GM13976 (cell line): Measurements from ENCODE around the gene GAB3.
A peak's percentile ranks its signal among the peaks of the same experiment; 100 is the strongest.

Source experiments
- DNase-seq: peaks from one replicate; pipeline ENCODE4 v3.0.0; 2012; ENCODE audit warnings: low spot score
- in situ Hi-C: fragments of 300-500 bp; cut with MboI; formaldehyde crosslinking; loops from one replicate; pipeline ENCODE4 v1.12.0; 2022; ENCODE audit warnings: low sequenced_read_pairs, mixed read lengths, inconsistent platforms; ENCODE audit not compliant: unreplicated experiment
- TF ChIP-seq, protein P1 (sequence below): IDR thresholded peaks from 2 replicates; pipeline ENCODE4 v1.5.1; 2012; ENCODE audit warnings: borderline replicate concordance, mild to moderate bottlenecking; ENCODE audit not compliant: insufficient read depth; ENCODE audit errors: extremely low read depth, missing control alignments, control extremely low read depth

The GAB3 gene

DNA sequence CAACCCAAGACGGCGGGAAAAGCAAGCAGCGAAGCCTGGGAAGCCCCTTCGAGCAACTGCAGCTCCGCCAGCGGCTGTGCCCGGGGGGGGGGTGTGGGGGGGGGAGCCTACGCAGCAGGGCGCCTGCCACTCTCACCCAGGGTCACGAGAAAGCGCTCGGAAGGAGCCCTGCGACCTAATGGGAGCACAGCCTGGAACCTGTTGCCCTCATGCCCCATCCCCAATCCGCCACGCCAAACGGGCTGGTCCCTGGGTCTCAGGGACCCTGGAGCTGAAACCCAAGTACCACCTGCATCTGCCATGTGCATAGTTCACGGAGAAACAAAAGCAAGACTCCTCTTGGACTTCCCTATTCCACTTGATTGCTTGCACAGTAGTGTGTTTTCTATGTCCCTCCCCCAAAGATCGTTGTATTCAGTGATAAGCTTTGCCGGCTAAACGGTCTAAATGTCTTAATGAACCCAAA lies 359 bp upstream of the GAB3 start:
- no peak for DNase-seq
- TF ChIP-seq, protein P1, sequence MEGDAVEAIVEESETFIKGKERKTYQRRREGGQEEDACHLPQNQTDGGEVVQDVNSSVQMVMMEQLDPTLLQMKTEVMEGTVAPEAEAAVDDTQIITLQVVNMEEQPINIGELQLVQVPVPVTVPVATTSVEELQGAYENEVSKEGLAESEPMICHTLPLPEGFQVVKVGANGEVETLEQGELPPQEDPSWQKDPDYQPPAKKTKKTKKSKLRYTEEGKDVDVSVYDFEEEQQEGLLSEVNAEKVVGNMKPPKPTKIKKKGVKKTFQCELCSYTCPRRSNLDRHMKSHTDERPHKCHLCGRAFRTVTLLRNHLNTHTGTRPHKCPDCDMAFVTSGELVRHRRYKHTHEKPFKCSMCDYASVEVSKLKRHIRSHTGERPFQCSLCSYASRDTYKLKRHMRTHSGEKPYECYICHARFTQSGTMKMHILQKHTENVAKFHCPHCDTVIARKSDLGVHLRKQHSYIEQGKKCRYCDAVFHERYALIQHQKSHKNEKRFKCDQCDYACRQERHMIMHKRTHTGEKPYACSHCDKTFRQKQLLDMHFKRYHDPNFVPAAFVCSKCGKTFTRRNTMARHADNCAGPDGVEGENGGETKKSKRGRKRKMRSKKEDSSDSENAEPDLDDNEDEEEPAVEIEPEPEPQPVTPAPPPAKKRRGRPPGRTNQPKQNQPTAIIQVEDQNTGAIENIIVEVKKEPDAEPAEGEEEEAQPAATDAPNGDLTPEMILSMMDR: no peak
- in situ Hi-C loops: no loop called here

DNA sequence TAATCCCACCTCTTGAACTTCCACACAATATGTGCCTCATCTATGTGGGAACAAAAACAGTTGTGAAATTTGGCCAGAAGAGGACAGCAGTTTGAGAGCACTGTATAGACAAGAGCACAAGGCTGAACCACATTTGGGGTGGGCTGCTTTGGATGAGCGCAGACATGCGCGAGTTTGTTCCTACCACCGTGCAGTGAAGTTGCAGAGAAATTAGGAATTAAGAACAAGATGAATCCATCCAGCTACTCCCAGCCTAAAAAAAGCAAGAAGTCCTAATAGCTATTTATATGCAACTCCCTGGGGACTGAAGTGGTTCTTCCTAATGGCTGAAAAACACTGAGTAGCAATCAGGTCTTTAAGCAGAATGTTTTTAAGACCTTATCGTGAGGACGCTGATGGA lies 1.0 kb downstream of the GAB3 start:
- no peak for DNase-seq
- in situ Hi-C loops: loop anchor here (25.0 kb wide), 1 partner anchor 163 kb away; the partner anchor contains the start of gene CTAG1A
- TF ChIP-seq, protein P1: no peak

DNA sequence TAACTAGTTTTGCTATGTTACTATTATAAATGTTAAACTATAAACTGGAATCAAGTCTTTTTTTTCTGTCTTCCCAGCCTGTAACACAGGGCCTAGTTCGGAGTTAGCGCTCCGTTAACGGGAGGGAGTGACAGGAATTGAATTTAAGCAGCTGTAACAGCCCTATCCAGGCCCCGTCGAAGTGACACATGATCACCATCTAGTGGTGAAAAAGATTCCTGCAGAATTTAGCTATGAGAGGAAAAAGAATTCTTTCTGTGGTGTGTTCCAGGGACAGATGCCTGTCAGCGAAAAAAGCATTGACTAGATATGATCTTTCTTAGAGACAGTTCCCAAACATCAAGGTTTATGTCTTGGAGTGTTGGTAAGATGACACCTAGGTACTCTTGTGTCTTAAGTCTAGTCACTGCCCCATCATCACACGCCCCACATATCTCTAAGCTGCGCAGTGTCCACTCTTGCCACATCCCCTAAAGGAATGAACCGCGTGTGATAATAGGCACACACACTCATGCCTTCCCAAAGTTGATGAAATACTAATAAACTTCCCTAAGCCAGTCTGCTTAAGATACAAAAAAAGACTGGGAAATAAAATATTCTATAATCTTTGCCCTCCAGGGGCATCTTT lies 2.1 kb downstream of the GAB3 start:
- in situ Hi-C loops: loop anchor here (25.0 kb wide), 1 partner anchor 162 kb away; the partner anchor contains the start of gene CTAG1A
- TF ChIP-seq, protein P1: peak; percentile 53
- DNase-seq: peak; percentile 45

DNA sequence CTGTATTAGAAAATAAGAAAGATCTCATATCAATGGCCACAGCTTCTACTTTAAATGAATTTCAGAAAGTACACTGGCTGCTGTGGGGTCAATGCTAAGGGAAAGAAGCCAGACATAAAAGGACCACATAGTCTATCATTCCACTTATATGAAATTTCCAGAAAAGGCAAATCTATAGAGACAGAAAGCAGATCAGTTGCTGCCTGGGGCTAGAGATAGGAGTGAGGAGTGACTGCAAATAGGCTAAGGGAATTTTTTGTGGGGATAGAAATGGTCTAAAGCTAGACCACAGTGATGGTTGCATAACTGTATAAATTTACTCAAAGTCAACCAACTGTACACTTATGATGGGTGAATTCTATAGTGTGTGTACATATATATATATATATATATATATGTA lies 8.3 kb downstream of the GAB3 start:
- no peak for DNase-seq
- TF ChIP-seq, protein P1: no peak
- in situ Hi-C loops: loop anchor here (25.0 kb wide), 1 partner anchor 155 kb away; the partner anchor contains the start of gene CTAG1A

DNA sequence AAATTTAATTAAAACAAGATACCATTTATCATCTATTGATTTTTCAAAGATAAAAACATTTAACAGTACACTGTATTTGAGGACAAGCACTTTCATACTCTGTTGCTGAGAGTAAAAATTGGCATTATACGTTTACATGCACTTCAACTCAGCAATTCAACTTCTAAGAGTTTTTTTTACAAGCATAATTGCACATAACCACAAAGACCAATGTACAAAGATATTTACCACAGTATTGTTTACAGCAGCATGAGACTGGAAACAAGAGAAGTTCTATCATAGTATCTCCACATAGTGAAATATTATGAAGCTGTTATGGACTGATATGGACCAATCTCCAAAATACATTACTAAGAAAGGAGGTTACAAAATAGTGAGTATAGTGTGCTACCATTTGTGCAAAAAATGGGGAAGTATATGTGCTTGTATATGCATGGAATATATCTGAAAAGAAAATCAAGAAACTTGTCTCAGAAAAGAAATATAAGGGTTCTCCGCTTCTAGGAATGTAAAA lies 10.9 kb downstream of the GAB3 start:
- in situ Hi-C loops: loop anchor here (25.0 kb wide), 1 partner anchor 153 kb away; the partner anchor contains the start of gene CTAG1A
- no peak for DNase-seq
- TF ChIP-seq, protein P1: no peak

DNA sequence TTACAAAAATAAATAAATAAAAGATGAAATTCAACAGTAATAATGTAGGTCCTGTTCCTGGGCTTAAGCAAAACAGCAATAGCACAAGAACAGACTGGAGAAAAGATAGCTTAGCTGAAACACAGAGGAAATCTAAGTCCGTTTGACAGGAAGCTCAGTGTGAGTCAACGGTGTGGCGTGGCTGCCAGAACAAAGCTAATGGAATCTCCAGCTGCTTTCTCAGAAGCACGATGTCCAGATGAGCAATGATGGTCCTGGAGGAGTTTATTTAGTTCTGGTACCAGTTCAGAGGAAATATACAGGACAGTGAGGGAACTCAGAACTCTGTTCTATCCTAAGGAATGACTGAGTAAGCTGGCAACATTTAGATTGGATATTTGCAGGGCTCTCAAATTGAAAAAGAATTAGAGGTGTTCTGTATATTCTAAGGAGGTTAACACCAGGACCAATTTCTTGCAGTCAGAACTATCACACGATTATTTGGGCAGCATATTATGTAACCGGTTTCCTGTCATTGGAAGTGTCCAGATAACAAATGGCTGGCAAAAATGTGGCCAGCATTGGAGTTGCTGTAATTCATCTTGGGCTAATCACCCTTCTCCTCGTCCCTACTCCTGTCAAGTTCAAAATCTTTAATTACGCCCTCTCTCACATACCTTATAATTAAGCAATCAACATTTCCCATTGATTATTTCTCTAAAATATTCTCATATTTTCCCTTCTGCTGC lies 12.7 kb downstream of the GAB3 start:
- in situ Hi-C loops: loop anchor here (25.0 kb wide), 1 partner anchor 151 kb away; the partner anchor contains the start of gene CTAG1A
- no peak for DNase-seq

More for the DNA sequence above, 12.7 kb downstream of the GAB3 start:
- TF ChIP-seq, protein P1: no peak
